Kasumi-1 (cell line): ENCODE results near the gene GHITM.

Experiments used
- DNase-seq, 2 experiments: peaks; one replicate each; lab custom pipeline; 2025; lab: John Stamatoyannopoulos, UW

The GHITM gene

DNA sequence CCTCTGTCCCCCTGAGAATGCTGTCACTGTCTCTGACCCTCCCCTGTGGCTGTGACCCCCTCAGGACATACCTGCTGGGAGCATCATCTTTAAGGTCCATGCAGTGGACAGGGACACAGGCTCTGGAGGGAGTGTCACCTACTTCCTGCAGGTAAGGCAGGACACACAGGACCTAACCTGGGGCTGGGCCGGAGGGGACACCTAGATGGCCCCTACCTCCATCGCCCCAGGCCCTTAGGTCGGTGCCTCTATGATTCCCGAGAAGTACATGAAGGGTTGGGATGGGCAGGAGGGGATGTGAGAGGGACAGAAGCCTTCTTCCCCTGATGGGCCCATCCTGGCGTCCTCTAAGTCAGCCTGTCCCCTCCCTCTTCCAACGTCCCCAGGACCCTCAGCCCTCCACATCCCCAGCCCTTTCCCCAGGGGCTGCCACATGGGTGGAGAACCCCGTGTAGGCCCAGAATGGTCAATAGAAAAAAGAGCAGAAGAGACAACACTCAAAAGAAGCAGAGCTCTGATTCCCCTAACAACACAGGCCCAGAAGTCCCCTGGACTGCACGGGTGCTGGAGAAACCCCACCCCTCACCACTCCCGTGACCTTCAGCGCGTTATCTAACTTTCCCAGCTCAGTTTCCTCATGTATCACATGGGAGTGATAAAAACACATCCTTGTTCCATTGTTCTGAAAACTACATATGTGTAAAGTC lies 61.4 kb downstream of the GHITM start:
- DNase-seq: no peak

DNA sequence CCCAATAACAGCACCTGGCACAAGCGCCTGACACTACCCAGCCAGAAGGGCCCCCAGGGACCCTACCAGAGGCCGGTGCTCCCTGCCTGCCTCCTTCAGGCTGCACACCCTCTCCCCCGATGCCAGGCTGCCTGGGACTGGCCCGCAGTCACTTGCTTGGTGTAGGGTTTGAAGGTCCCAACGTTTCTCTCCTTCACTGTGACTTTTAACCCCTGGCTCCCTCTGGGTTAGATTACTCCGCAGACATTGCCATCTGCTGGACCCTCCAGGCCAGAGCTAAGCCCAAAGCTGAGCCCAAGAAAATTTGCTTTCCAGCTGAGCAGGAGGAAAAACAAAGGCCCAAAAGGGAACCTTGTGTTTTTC lies 61.9 kb downstream of the GHITM start:
- no peak for DNase-seq

DNA sequence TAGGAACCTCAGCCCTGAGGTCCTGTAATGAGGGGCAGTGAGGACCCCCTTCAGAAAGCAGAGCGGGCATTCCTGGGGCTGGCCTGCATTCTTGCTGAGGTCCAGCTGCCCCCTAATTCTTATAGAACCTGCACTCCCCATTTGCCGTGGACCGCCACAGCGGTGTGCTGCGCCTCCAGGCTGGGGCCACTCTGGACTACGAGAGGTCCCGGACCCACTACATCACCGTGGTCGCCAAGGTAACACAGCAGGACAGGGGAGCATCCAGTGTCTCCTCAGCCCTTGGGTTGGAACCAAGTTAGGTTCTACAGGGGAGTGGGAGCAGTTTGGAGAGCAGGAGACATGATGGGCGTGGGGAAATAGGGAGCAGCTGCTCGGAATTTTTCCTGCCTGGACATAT lies 62.4 kb downstream of the GHITM start:
- no peak for DNase-seq

DNA sequence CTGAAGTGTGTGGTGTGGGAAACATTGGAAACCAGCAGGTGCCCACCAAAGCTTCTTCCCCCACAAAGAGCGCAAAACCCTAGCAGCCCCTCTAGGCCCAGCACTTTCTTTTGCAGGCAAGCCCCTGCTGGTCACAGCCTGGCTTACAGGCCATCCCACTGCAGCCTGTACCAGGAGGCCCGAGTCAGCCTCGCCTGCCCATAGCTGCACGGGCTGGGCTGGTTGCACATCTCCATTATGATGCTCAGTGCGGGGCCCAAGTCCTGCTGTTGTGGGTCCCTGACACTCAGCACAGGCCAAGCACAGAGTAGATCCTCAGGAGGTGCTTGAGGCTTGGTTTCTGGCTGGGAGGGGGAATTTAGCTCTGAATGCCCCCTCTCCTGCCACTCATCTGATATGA lies 63.0 kb downstream of the GHITM start:
- no peak for DNase-seq
